SK-N-SH treated with all-trans-retinoic acid at 6 μM for 48 hours (cell line): ENCODE results near the gene ADH1A.
"Not testable (repeated sequence)": the region's sequence is repeated elsewhere in the genome, so short reads cannot be mapped to it uniquely, and the experiment has no call there.

Source experiments
- ARNTL ChIP-seq: fragments of 450-650 bp; formaldehyde crosslinking; IDR thresholded peaks from 2 replicates; pipeline ENCODE4 v1.5.0; 2020; ENCODE audit warnings: low read depth, mild to moderate bottlenecking, moderate library complexity, borderline replicate concordance
- CREB5 ChIP-seq: fragments of 250-450 bp; sonication (Bioruptor Pico); IDR thresholded peaks from 2 replicates; pipeline ENCODE4 v1.5.1; 2020; ENCODE audit warnings: low read depth, mild to moderate bottlenecking, moderate library complexity
- GLIS3 ChIP-seq: fragments of 250-450 bp; sonication (Bioruptor Pico); IDR thresholded peaks from 2 replicates; pipeline ENCODE4 v1.5.0; 2020; ENCODE audit warnings: mild to moderate bottlenecking, moderate library complexity
- PPARA ChIP-seq: fragments of 250-450 bp; sonication (Bioruptor Pico); IDR thresholded peaks from 2 replicates; pipeline ENCODE4 v1.5.0; 2020; ENCODE audit warnings: mild to moderate bottlenecking, borderline replicate concordance
- TCF4 ChIP-seq: fragments of 250-450 bp; sonication (Bioruptor Pico); IDR thresholded peaks from 2 replicates; pipeline ENCODE4 v1.8.0; 2021; ENCODE audit warnings: mild to moderate bottlenecking, moderate library complexity, borderline replicate concordance
- ZFP3 ChIP-seq: fragments of 250-450 bp; sonication (Bioruptor Pico); IDR thresholded peaks from 2 replicates; pipeline ENCODE4 v1.5.0; 2020; ENCODE audit warnings: mild to moderate bottlenecking, moderate library complexity
- ZFP30 ChIP-seq: fragments of 450-650 bp; formaldehyde crosslinking; IDR thresholded peaks from 2 replicates; pipeline ENCODE4 v1.5.0; 2022; ENCODE audit warnings: mild to moderate bottlenecking, moderate library complexity
- ZNF565 ChIP-seq: fragments of 450-650 bp; formaldehyde crosslinking; conservative IDR thresholded peaks from 2 replicates; pipeline ENCODE4 v1.5.0; 2020; ENCODE audit warnings: low read depth, mild to moderate bottlenecking, moderate library complexity
- ZNF8 ChIP-seq: fragments of 450-650 bp; formaldehyde crosslinking; IDR thresholded peaks from 2 replicates; pipeline ENCODE4 v1.5.0; 2020; ENCODE audit warnings: mild to moderate bottlenecking, moderate library complexity
- TF ChIP-seq, protein P1 (sequence below): fragments of 250-450 bp; sonication (Bioruptor Pico); IDR thresholded peaks from 2 replicates; pipeline ENCODE4 v1.8.0; 2021; ENCODE audit warnings: low read depth, mild to moderate bottlenecking, moderate library complexity, borderline replicate concordance
- TF ChIP-seq, protein P2 (sequence below): fragments of 250-450 bp; sonication (Bioruptor Pico); IDR thresholded peaks from 2 replicates; pipeline ENCODE4 v1.8.0; 2020; ENCODE audit warnings: mild to moderate bottlenecking, moderate library complexity, borderline replicate concordance

GRCh38 chr4:99233397-99233796, 57.4 kb downstream of the ADH1A start:
- not testable (repeated sequence) for TF ChIP-seq CREB5; TCF4 (CRISPR knock-in tag); ZNF565 (CRISPR knock-in tag); GLIS3 (CRISPR knock-in tag); ZFP30; ARNTL (CRISPR knock-in tag); ZFP3 (CRISPR knock-in tag); ZNF8 (CRISPR knock-in tag); PPARA
- TF ChIP-seq, protein P1, sequence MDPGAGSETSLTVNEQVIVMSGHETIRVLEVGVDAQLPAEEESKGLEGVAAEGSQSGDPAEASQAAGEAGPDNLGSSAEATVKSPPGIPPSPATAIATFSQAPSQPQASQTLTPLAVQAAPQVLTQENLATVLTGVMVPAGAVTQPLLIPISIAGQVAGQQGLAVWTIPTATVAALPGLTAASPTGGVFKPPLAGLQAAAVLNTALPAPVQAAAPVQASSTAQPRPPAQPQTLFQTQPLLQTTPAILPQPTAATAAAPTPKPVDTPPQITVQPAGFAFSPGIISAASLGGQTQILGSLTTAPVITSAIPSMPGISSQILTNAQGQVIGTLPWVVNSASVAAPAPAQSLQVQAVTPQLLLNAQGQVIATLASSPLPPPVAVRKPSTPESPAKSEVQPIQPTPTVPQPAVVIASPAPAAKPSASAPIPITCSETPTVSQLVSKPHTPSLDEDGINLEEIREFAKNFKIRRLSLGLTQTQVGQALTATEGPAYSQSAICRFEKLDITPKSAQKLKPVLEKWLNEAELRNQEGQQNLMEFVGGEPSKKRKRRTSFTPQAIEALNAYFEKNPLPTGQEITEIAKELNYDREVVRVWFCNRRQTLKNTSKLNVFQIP (CRISPR knock-in tag), result not testable (repeated sequence)
- TF ChIP-seq, protein P2, sequence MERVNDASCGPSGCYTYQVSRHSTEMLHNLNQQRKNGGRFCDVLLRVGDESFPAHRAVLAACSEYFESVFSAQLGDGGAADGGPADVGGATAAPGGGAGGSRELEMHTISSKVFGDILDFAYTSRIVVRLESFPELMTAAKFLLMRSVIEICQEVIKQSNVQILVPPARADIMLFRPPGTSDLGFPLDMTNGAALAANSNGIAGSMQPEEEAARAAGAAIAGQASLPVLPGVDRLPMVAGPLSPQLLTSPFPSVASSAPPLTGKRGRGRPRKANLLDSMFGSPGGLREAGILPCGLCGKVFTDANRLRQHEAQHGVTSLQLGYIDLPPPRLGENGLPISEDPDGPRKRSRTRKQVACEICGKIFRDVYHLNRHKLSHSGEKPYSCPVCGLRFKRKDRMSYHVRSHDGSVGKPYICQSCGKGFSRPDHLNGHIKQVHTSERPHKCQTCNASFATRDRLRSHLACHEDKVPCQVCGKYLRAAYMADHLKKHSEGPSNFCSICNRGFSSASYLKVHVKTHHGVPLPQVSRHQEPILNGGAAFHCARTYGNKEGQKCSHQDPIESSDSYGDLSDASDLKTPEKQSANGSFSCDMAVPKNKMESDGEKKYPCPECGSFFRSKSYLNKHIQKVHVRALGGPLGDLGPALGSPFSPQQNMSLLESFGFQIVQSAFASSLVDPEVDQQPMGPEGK (CRISPR knock-in tag), result not testable (repeated sequence)
